GM12892 (cell line): ENCODE results near the gene HLA-DRB1.
A peak's percentile ranks its signal among the peaks of the same experiment; 100 is the strongest.
"Not testable (repeated sequence)": the region's sequence is repeated elsewhere in the genome, so short reads cannot be mapped to it uniquely, and the experiment has no call there.

Experiments
- DNase-seq: peaks from one replicate; pipeline ENCODE4 v3.0.0; 2011; ENCODE audit not compliant: insufficient read length
- FAIRE-seq: peaks from 2 replicates; lab custom pipeline; 2011; peaks lifted over from hg19 to GRCh38; lab: Jason Lieb, UNC
- POLR2A ChIP-seq: IDR thresholded peaks from 2 replicates; pipeline ENCODE4 v1.6.1; 2011; ENCODE audit warnings: low read depth, low read length, control low read depth
- POLR2AphosphoS5 ChIP-seq: IDR thresholded peaks from 2 replicates; pipeline ENCODE4 v1.6.1; 2011; ENCODE audit warnings: low read depth, low read length, control low read depth
- TAF1 ChIP-seq: IDR thresholded peaks from 2 replicates; pipeline ENCODE4 v1.6.1; 2011; ENCODE audit warnings: low read depth, mild to moderate bottlenecking, control low read depth, low read length, borderline replicate concordance

The HLA-DRB1 gene

DNA sequence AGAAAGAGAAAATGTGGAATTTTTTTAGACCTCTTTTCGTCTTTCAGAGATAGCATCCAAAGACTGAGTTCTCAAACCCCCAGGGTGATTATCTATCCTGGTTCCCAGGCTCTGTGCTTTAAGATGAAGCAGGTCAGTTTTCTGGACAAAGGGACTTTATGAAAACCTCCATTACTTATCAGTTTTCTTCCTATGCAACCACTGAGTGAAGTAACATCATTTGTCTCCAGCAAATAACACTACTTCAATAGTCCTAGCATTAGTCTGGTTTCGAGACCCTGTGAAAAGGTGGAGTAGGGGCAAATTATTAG is 18.3 kb upstream of the HLA-DRB1 start:
- TF ChIP-seq TAF1 (no peak; the same call in 1 of the 2 replicates), POLR2AphosphoS5 (no peak), POLR2A (peak; percentile 5; the same call in 1 of the 2 replicates)
- FAIRE-seq (no peak), DNase-seq (no peak)

GRCh38 chr6:32607263-32607987 is 17.8 kb upstream of the HLA-DRB1 start:
- DNase-seq: no peak
- TF ChIP-seq POLR2A (peak; percentile 35), TAF1 (no peak)
- FAIRE-seq: peak; percentile 71

DNA sequence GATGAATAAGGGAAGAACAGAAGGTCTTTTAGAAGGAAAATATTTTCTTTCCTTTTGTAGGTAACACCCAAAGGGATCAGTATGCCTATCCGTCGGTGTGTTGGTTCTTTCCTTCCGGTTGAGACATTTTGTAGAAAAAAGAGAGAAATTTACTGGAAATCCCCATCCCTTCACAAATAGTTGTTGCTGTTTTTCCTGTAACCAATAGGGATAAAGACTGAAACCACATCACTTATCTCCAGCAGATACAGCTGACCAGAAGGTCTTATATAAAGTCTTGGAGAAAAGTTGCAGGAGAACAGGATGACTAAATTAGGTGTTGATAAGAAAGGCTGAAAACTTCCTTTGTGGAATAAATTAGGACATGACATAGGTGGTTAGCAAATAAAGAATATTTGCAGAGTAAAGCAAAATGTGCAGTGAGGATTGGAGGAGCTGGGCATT is 14.8 kb upstream of the HLA-DRB1 start:
- no peak for DNase-seq
- FAIRE-seq: peak; percentile 95

DNA sequence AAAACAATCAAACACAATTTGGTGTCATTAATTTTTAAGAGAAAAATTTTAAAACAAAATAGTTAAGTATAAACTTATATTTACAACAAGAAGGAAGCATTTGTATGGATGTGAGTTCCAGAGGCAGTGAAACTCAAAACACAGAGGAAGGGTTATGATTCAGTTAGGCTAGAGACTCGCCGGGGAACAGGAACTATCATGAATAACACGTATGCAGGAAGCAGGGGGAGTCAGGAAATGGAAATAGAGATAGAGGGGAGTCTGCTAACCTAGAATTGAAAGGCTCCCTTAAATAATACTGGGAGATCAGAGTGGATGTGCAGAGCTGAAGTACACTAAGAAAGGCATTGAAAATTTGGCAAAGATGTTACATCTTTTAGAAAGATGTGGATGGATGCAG is 14.2 kb upstream of the HLA-DRB1 start:
- DNase-seq (no peak), FAIRE-seq (no peak)
- TF ChIP-seq POLR2A (no peak), TAF1 (no peak), POLR2AphosphoS5 (peak; percentile 27; the same call in 1 of the 2 replicates)

More for the DNA sequence above, 14.8 kb upstream of the HLA-DRB1 start:
- TF ChIP-seq TAF1 (no peak), POLR2AphosphoS5 (0 out of 2 replicates have a peak, but pooled peaks have one; percentile 38)

DNA sequence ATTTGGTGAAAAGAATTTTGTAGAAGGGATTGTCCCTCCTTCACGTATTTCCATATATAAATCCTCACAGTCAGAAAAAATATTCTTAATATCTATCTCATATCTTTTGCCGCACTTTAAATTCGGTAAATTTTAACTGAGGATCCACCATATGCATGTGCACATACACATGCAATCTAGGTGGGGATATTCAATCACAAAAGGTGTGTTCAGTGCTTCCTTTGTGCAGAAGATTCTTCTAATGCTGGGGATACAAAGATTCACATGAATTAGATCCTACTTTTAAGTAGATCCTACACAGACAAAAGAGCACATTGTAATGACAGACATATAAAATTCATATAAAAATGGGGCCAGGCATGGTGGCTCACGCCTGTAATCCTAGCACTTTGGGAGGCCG is 13.6 kb upstream of the HLA-DRB1 start:
- FAIRE-seq (no peak), DNase-seq (no peak)
- TF ChIP-seq POLR2AphosphoS5: no peak
- TF ChIP-seq TAF1: no peak
- TF ChIP-seq POLR2A: no peak

- DNase-seq (no peak), FAIRE-seq (peak; percentile 79)
- TF ChIP-seq POLR2AphosphoS5 (no peak), POLR2A (no peak), TAF1 (no peak)
Measured at GRCh38 chr6:32602383-32602782, 12.7 kb upstream of the HLA-DRB1 start.

DNA sequence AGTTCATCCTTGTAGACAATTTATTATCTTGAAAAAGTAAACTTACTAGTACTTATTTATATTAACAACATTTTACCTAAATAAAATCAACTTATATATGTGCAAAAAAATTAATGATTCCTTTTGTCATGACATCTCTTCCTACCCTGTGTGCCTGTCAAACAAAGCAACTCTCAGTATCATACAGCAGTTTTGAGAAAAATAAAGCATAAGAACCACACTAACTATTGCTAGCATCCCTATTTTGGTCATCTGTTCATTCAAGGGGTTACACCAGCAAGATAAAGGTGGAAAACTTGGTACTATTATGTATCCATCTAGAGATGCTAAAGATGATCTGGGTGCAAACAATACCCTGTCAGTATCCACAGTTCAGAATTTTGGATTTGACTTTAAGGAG is 7.4 kb upstream of the HLA-DRB1 start:
- FAIRE-seq: no peak
- DNase-seq: no peak
- TF ChIP-seq POLR2A (no peak), POLR2AphosphoS5 (no peak), TAF1 (no peak)

DNA sequence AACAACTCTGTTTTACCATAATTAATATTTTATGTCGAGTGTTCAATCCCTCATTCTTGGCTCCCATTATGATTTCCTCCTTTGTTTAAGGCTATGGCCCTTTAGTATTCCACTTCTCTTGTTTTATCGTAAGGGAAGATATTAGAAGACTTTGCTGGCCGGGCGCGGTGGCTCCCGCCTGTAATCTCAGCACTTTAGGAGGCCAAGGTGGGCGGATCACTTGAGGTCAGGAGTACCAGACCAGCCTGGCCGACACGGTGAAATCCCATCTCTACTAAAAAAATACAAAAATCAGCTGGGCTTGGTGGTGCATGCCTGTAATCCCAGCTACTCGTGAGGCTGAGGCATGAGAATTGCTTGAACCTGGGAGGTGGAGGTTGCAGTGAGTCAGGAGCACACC is 1.1 kb upstream of the HLA-DRB1 start:
- not testable (repeated sequence) for DNase-seq

DNA sequence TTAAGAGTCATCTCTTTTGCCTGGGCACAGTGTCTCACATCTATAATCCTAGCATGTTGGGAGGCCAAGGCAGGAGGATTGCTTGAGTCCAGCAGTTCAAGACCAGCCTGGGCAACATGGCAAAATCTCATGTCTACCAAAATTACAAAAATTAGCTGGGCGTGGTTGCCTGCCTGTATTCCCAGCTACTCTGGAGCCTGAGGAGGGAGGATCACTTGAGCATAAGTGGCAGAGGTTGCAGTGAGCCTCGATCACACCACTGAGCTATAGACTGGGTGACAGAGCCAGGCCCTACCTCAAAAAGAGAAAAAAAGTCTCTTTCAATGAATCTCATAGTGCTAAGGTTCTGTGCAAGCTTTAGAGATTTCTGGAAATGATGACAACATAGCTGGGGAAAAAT is 1.5 kb downstream of the HLA-DRB1 start:
- DNase-seq (no peak), FAIRE-seq (no peak)
- TF ChIP-seq POLR2A: no peak; the same call in 1 of the 2 replicates
- no peak for TF ChIP-seq POLR2AphosphoS5
- no peak for TF ChIP-seq TAF1

More for the DNA sequence above, 1.1 kb upstream of the HLA-DRB1 start:
- TF ChIP-seq POLR2AphosphoS5: peak; percentile 48
- FAIRE-seq: peak; percentile 60

DNA sequence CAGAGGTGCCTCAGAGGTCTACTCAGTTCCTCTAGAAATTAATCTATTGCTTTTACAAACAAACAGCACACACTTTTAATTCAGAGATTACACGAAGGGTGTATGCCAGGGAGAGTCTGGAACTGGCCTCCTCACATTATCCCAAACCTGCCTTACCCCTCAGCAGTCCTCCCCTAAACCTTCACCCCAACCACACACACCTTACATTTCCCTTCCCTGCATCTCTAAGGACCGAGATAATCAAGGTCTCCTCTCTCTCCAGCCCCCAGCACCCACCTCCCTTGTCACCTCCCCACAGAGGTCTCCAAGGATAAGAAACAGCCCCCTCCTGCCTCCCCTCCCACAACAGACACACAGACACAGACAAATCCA is 6.1 kb downstream of the HLA-DRB1 start:
- TF ChIP-seq POLR2AphosphoS5 (no peak), POLR2A (no peak), TAF1 (no peak)
- no peak for DNase-seq
- FAIRE-seq: peak; percentile 9

DNA sequence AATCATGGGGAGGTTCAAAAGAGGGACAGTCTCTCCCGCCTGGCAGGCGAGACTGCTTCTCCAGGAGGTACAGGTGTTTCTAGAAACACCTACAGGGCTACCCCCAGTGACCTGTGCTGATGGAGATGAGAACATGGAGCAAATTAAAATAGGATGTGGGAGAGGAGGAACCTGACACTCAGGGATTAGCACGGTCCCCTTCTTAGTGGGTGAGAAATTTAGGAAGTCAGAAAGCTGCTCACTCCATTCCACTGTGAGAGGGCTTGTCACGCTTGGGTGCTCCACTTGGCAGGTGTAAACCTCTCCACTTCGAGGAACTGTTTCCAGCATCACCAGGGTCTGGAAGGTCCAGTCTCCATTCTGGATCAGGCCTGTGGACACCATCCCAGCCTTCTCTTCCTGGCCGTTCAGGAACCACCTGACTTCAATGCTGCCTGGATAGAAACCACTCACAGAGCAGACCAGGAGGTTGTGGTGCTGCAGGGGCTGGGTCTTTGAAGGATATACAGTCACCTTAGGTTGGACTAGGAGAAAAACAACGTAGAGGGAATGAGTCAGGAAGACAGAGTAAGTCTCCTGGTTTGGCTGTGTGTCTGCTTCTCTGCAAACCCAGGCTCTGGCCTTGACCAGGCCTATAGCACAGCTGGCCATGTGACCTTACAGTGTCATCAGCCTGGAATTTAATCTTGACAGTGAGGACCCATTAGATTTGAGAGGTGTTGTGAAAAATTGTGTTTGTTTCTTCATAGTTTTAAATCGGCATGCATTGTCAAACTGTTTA is 8.1 kb downstream of the HLA-DRB1 start:
- no peak for FAIRE-seq

GRCh38 chr6:32580593-32580992 is 9.1 kb downstream of the HLA-DRB1 start:
- no peak for DNase-seq
- no peak for FAIRE-seq
- TF ChIP-seq POLR2AphosphoS5 (no peak), POLR2A (no peak), TAF1 (no peak)

More for the DNA sequence above, 8.1 kb downstream of the HLA-DRB1 start:
- TF ChIP-seq POLR2A: peak; percentile 53; the same call in 1 of the 2 replicates
- no peak for TF ChIP-seq TAF1
- peak; percentile 73 for TF ChIP-seq POLR2AphosphoS5
- DNase-seq: no peak
